Esophagus squamous epithelium (tissue), 5 donors: ENCODE measurements around the gene KBTBD3. TPM values are rescaled to one million over a fixed set of nuclear protein-coding genes. Genes with fewer than 3 reads are reported as not detected.

Experiments used
- DNase-seq: peaks from one replicate; lab custom pipeline; 2025; lab: John Stamatoyannopoulos, UW
- H3K27ac ChIP-seq, 4 donors: fragments of 200-600 bp; sonication (generic); one replicate each; pipeline ENCODE4 v1.5.1; 2016 to 2019; ENCODE audit warnings: mild to moderate bottlenecking in 1 of 4
- H3K27me3 ChIP-seq, 4 donors: fragments of 200-600 bp; sonication (generic); 1 replicate in 3 of 4; 2 replicates in 1 of 4; pipeline versions ENCODE4 v1.5.1 to v1.6.0; 2017 to 2021; ENCODE audit warnings: antibody characterized with exemption in 1 of 4
- H3K36me3 ChIP-seq, 3 donors: fragments of 200-600 bp; sonication (generic); one replicate each; pipeline ENCODE4 v1.5.1; 2016 to 2019
- H3K4me1 ChIP-seq, 3 donors: fragments of 200-600 bp; sonication (generic); one replicate each; pipeline ENCODE4 v1.5.1; 2017 to 2019
- H3K4me3 ChIP-seq, 4 donors: fragments of 200-600 bp; sonication (generic); 1 replicate in 3 of 4; 2 replicates in 1 of 4; pipeline ENCODE4 v1.5.1; 2016 to 2019; ENCODE audit warnings: mild to moderate bottlenecking in 2 of 4, moderate library complexity in 1 of 4
- H3K9me3 ChIP-seq, 3 donors: fragments of 200-600 bp; sonication (generic); one replicate each; pipeline ENCODE4 v1.5.1; 2016 to 2019
- CTCF ChIP-seq, 6 experiments: fragments of 450-650 bp in 4 of 6; fragments of 200-600 bp in 2 of 6; sonication (generic) in 2 of 6; IDR thresholded peaks; one replicate each; pipeline ENCODE4 v1.5.1; 2016 to 2019; ENCODE audit warnings: antibody characterized with exemption in 6 of 6, mild to moderate bottlenecking in 4 of 6, moderate library complexity in 4 of 6
- POLR2A ChIP-seq, 4 donors: fragments of 450-650 bp; IDR thresholded peaks; one replicate each; pipeline ENCODE4 v1.6.1; 2017; ENCODE audit warnings: antibody characterized with exemption in 4 of 4, mild to moderate bottlenecking in 4 of 4, moderate library complexity in 3 of 4
- WGBS, 2 donors: methylation state at CpG; one replicate each; pipeline ENCODE4 v1.1.5; 2018; 5-methylcytosine and 5-hydroxymethylcytosine counted together
- intact Hi-C: fragments of 100-400 bp; cut with DNase I; formaldehyde crosslinking; loops from one replicate; pipeline ENCODE4 v1.15.0; 2022
- total RNA-seq, 4 donors: library from RNA; depleted of rRNA; stranded (reverse); fragments of >200 nt; gene quantifications; one replicate each; pipeline ENCODE4 v1.1.0, GENCODE V29; 2016
- donor health status: DM: yes; HTN: yes; CAD: no.

The KBTBD3 gene
- total RNA-seq: 1 to 10 TPM in 3 of 4 donors, under 1 TPM in 1; 0.70 to 5.5 (median 2.4) TPM

- intact Hi-C loops: no loop called here
- peak; percentile 95 for DNase-seq
- peaks cover 4 to 53% (median 29%) of the 10 kb centered on the region in 3 donors for H3K4me1 ChIP-seq
- 0% methylated on average over 6 to 14 of the region's 37 CpGs for WGBS, 2 donors
- peaks cover 0 to 20% (median 0%) of the 10 kb centered on the region in 3 donors for H3K36me3 ChIP-seq
- peak in 3 of 6 experiments; percentile 10 to 24 (median 20) for TF ChIP-seq CTCF (IDR thresholded peaks at IDR 0.05)
- peak in 3 of 4 donors; percentile 55 to 92 (median 90) for TF ChIP-seq POLR2A (IDR thresholded peaks at IDR 0.05)
- H3K9me3 ChIP-seq: no peaks in the 10 kb centered on the region
- H3K4me3 ChIP-seq: peak within 1 kb of the TSS; percentile 75 to 90 (median 87)
- peak within 1 kb of the TSS; percentile 94 to 99 (median 98) for H3K27ac ChIP-seq
- H3K27me3 ChIP-seq: no peaks in the 10 kb centered on the region
Measured at GRCh38 chr11:106076919-106077608, at the start of gene KBTBD3. Gene KBTBD3, minus strand, starts transcription at chr11:106077347. Its CDS starts 18,250 bp downstream, at chr11:106059097.

GRCh38 chr11:106121570-106122320, 44.6 kb upstream of the KBTBD3 start:
- intact Hi-C loops: no loop called here
- H3K27me3 ChIP-seq: no peaks in the 10 kb centered on the region
- TF ChIP-seq CTCF (IDR thresholded peaks at IDR 0.05) (no peak), POLR2A (IDR thresholded peaks at IDR 0.05) (no peak)
- no peaks in the 10 kb centered on the region for H3K4me1 ChIP-seq
- H3K27ac ChIP-seq: no peak overlapping the region
- 60 to 63% methylated on average over 6 of the region's 6 CpGs for WGBS, 2 donors
- no peak overlapping the region for H3K4me3 ChIP-seq
- DNase-seq: no peak
- H3K36me3 ChIP-seq: no peaks in the 10 kb centered on the region
- no peaks in the 10 kb centered on the region for H3K9me3 ChIP-seq

GRCh38 chr11:106105986-106106385, 28.8 kb upstream of the KBTBD3 start:
- intact Hi-C loops: no loop called here
- TF ChIP-seq POLR2A (IDR thresholded peaks at IDR 0.05) (no peak), CTCF (IDR thresholded peaks at IDR 0.05) (no peak)

GRCh38 chr11:106101819-106102218, 24.7 kb upstream of the KBTBD3 start:
- H3K27ac ChIP-seq: no peak overlapping the region
- intact Hi-C loops: no loop called here
- DNase-seq: no peak
- H3K4me3 ChIP-seq: no peak overlapping the region
- H3K27me3 ChIP-seq: no peaks in the 10 kb centered on the region
- no peaks in the 10 kb centered on the region for H3K9me3 ChIP-seq
- H3K36me3 ChIP-seq: peaks cover 0 to 30% (median 4%) of the 10 kb centered on the region in 3 donors
- H3K4me1 ChIP-seq: no peaks in the 10 kb centered on the region
- WGBS, 2 donors: 83 to 89% methylated on average over 1 of the region's 1 CpG
- TF ChIP-seq CTCF (IDR thresholded peaks at IDR 0.05) (no peak), POLR2A (IDR thresholded peaks at IDR 0.05) (no peak)

More at GRCh38 chr11:106105986-106106385, 28.8 kb upstream of the KBTBD3 start:
- Histone ChIP-seq H3K9me3 (no peaks in the 10 kb centered on the region), H3K27ac (no peak overlapping the region), H3K4me1 (no peaks in the 10 kb centered on the region), H3K27me3 (no peaks in the 10 kb centered on the region), H3K36me3 (no peaks in the 10 kb centered on the region), H3K4me3 (no peak overlapping the region)
- no peak for DNase-seq
- WGBS, 2 donors: 86 to 87% methylated on average over 6 of the region's 6 CpGs

GRCh38 chr11:106101370-106101769, 24.2 kb upstream of the KBTBD3 start:
- no peak for DNase-seq
- peaks cover 0 to 35% (median 4%) of the 10 kb centered on the region in 3 donors for H3K36me3 ChIP-seq
- 74 to 85% methylated on average over 3 of the region's 3 CpGs for WGBS, 2 donors
- no peaks in the 10 kb centered on the region for H3K9me3 ChIP-seq
- TF ChIP-seq POLR2A (IDR thresholded peaks at IDR 0.05) (no peak), CTCF (IDR thresholded peaks at IDR 0.05) (no peak)
- no peak overlapping the region for H3K4me3 ChIP-seq
- H3K27me3 ChIP-seq: no peaks in the 10 kb centered on the region
- no peak overlapping the region for H3K27ac ChIP-seq
- no peaks in the 10 kb centered on the region for H3K4me1 ChIP-seq
- intact Hi-C loops: no loop called here
